Esophagus muscularis mucosa (tissue), 3 donors: ENCODE results near the gene GABRA5.

Source experiments
- EP300 ChIP-seq: sonication (generic); formaldehyde crosslinking; IDR thresholded peaks from one replicate; pipeline ENCODE4 v1.6.1; 2017; ENCODE audit warnings: antibody characterized with exemption
- TF ChIP-seq, protein P1 (sequence below), 3 experiments: fragments of 200-600 bp in 2 of 3; fragments of 450-650 bp in 1 of 3; sonication (generic) in 2 of 3; IDR thresholded peaks; one replicate each; pipeline ENCODE4 v1.5.1; 2017 to 2019; ENCODE audit warnings: antibody characterized with exemption in 3 of 3, mild to moderate bottlenecking in 2 of 3, moderate library complexity in 1 of 3

DNA sequence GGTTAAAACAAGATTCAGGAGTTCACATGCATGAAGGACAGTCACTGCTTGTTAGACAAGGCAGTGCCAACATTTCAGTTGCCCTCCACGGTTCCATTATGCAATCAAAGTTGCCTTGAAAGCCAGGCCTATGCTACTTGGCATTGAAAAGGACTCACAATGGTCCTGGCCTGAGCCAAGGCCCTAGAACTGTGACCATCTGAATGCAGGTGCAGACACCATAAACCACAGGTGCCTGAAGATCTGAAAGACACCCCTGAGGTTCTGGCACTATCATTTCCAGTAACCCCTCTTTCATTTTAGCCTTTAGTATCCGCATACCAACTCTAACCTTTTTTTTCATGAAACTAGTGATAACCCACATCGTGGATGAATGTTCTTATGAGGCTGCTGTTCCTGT lies 2.8 kb downstream of the GABRA5 start:
- no peak for TF ChIP-seq EP300
- TF ChIP-seq, protein P1, sequence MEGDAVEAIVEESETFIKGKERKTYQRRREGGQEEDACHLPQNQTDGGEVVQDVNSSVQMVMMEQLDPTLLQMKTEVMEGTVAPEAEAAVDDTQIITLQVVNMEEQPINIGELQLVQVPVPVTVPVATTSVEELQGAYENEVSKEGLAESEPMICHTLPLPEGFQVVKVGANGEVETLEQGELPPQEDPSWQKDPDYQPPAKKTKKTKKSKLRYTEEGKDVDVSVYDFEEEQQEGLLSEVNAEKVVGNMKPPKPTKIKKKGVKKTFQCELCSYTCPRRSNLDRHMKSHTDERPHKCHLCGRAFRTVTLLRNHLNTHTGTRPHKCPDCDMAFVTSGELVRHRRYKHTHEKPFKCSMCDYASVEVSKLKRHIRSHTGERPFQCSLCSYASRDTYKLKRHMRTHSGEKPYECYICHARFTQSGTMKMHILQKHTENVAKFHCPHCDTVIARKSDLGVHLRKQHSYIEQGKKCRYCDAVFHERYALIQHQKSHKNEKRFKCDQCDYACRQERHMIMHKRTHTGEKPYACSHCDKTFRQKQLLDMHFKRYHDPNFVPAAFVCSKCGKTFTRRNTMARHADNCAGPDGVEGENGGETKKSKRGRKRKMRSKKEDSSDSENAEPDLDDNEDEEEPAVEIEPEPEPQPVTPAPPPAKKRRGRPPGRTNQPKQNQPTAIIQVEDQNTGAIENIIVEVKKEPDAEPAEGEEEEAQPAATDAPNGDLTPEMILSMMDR (IDR thresholded peaks at IDR 0.05), result no peak
